AG08396 (cell line): ENCODE data around the gene LMO4.

Experiments
- DNase-seq: peaks from one replicate; pipeline ENCODE4 v3.0.0; 2012; ENCODE audit warnings: low spot score, mixed read lengths

The LMO4 gene

DNA sequence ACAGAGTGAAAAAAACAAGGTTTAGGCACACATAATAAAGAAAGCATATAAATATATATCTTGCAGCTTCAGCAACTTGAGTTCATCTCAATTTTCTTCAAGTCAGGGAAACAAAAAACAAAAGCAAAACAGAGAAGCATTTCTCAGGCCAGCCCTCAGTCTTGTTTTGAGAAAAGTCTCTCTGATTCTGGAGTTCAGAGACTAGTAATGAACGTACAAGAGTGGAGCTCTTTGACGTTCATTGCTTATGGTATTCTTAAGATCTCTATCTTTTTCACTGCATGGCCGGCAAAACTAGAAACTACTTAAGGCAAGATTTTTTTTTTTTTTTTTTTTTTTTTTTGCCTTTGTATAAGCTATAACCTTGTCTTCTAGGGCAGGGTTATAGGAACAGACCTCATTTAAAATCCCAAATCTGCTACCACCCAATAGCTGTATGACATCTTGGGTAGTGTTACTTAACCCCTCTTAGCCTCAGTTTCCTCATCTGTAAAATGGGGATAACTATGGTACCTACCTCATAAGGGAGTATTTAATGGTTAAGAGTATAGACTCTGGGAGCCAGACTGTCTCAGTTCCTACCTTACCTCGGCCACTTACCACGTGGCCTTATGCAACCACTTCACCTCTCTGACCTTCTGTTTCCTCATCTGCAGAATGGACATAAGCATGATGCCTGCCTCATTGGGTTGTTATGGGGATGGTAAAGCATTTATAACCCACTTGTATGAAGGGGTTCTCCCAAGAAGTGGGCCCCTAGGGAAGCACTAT, 33.6 kb downstream of the LMO4 start:
- DNase-seq, result no peak

DNA sequence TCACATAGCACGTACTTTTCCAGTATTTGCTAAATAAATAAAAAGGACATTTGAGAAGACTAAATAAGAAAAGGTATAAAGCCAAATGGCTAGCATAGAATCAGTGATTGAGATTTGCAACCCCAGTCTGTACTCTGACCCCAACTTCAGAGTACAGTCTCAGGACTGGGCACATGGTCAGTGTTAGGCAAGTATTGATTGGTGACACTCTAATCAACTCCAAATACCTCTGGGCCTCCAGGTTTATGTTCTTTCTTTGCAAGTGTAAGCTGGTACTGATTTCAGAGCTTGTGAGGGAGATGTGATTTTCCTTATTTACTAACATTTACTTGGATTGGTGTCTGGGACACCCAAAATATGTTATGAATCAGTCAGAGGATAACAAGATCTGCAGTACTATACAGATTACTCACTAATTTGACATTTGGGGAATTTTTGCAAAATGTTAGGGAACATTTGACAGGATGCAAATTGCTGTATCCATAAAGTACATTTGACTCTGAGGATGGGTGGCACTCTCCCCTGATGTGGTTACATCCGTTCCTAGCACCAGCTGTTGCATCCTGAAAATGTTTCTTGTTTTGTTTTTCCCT, 34.2 kb downstream of the LMO4 start:
- no peak for DNase-seq

DNA sequence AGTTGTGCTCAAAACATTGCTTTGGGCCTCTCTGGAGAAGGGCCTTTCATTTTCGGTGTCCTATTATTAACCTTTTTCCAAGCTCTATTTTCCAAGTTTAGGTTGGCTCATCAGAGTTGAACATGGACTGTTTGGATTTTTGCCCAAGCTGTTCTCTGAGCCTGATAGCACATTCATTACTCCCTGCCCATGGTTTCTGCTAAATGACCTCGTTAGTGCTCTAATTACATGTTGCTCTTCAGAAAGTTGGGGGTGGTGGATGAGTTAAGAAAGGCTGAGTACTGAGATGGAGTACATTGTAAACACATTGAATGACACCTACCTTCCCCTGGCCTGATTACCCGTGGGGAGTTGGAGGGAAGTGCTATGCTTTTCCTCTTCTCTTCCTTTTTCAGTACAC, 38.9 kb downstream of the LMO4 start:
- DNase-seq, result no peak

DNA sequence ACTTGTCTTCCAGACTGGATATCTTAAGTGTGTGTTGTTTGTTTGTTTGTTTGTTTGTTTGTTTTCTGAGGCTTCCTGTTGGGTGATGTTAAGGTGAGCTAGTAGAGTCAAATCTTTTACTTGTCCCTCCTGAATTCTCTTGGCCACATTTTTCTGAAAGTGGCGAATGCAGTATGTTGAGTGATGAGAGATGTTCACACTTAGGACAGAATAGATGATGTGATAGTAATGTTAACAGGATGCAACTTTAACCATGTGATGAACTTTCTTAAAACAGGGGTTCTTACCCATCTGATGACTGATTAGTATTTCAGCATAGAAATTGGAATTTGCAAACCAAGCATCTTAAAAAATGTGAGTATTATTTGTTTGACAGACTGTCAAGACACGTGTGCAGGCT, 40.2 kb downstream of the LMO4 start:
- no peak for DNase-seq

DNA sequence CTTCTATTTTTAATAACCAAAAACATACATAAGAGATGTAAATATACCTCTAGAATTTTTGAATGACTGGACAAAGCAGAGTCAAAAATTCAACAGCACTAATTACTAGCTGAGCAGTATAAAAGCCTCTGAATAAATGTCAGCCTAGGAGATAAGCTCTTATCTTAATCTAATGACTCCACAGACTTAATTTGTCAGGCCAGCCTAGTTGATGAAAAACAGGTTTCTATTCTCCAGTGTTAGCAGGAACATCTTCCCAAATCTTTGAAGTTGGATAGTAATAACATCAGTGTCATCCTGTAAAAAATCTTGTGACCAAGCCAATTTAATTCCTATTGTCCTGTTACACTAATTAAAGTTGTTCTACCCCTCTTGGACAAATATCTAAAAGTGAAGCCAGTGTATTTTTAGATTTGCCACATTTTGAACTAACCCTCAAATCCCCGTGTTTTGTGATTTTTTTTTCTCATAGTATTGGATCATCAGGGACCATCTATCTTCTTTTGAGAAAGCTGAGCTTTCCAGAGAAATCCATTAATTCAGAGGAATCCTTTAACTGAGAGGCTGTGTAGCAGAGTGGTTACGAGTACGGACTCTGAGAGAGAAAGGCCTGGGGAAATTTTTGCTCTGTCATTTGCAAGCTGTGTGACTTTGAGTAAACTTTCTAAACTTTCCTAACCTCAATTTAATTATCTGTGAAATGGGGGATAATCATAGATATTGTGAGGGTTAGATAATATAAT, 41.2 kb downstream of the LMO4 start:
- no peak for DNase-seq

DNA sequence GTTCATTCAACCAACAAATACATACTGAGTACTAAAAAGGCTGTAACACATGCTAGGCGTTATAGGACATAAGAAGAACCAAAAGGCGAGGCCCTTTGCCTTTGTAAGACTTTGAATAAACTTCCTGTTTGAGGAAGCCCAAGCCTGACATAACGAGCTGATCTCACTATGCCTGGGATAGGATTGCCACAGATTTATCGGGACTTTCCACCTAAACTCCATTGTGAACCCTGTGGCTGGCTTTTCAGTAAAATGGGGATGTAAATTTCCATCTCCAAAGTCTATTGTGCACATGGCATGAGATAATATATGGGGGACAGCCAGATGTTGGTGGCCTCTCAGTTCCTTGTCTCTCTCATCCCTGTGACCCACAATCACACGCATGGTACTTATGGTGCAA, 41.9 kb downstream of the LMO4 start:
- no peak for DNase-seq

DNA sequence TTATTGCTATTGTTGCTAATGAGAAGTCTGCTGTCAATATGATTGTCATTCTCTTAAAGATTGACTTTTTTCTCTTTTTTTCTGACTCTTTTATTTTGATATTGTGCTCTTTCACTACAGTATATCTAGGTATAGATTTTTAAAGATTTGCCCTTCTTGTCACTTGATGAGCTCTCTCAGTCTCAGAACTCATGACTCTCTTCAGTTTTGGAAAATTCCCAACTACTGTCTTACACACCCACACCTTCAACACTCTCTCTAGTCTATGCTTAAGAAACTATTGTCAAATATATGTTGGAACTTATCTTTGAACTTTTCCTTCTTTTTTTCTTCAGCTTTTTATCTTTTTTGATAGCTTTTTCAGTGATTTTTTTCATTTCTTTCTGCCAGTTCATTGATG, 50.6 kb downstream of the LMO4 start:
- DNase-seq, result no peak

DNA sequence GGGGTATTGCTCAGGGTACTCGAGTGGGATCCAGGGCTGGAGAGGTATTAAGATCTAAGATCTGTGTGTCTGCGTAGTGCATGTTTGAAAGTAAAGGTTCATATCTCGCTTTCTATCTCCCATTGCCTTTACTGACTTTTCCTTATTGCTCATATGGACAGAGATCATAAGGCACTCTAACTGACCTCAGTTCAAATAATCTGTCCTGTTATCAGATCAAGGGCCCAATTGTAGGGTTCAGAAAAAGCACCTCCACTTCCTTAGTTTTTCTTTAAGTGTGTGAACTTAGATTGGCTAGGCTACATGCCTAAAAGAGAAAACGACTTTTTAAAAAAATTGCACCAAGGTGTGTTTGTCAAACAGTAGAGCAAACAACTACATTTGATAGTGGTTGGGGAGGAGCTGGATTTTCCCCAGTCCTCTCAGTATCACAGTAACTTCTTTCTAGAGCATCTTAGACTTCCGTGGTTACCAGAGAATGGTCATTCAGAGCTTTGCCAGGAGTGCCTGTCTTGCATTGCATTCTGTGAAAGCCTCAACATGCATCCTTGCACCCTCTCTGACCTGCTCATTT, 57.6 kb downstream of the LMO4 start:
- DNase-seq, result no peak

DNA sequence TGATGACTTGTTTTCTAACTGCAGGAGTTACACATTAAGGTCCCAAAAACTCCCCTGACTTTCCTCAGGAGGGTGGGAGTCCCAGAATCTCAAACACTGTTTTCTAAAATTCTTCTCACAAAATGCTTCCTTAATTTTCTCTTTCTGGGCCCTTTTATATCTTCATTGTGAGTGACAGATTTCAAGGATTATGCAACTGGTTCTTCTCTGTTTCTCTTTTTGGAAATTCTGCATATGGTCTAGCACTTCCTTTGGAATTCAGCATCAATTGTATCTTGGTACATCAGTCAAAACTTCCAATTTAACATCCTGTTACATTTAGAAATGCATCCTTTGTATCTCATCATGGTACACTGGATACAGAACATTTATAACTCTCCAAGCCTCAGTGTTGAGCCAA, 59.7 kb downstream of the LMO4 start:
- no peak for DNase-seq

DNA sequence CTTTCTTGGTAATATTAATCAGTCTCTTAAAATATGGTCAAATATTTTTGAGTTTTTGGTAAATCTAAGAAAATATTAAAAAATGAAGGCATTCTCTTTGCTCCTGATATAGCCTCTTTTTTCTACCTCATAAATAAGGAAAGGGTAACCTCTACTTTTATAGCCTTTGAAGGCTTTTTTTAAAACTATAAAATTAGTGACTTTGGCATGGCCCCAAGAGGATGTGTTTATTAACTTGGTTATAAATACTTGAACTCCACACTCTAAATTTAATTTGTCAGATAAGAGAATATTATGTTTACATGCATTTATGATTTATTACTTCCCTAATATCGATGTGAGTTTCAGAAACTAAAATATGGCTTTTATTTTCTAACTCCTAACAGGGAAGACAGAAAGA, 60.3 kb downstream of the LMO4 start:
- DNase-seq, result no peak

DNA sequence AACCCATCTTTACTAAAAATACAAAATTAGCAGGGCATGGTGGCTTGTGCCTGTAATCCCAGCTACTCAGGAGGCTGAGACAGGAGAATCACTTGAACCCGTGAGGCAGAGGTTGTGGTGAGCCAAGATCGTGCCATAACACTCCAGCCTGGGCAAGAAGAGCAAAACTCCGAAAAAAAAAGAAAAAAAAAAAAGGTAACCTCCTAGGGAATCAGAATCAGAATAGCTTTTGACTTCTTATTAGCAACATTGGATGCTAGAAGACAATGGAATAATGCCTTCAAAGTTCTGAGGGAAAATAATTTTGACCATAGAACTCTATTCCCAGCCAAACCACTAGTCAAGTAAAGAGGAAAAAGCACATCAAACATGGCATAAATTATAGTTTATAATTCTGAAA, 60.9 kb downstream of the LMO4 start:
- DNase-seq, result no peak

DNA sequence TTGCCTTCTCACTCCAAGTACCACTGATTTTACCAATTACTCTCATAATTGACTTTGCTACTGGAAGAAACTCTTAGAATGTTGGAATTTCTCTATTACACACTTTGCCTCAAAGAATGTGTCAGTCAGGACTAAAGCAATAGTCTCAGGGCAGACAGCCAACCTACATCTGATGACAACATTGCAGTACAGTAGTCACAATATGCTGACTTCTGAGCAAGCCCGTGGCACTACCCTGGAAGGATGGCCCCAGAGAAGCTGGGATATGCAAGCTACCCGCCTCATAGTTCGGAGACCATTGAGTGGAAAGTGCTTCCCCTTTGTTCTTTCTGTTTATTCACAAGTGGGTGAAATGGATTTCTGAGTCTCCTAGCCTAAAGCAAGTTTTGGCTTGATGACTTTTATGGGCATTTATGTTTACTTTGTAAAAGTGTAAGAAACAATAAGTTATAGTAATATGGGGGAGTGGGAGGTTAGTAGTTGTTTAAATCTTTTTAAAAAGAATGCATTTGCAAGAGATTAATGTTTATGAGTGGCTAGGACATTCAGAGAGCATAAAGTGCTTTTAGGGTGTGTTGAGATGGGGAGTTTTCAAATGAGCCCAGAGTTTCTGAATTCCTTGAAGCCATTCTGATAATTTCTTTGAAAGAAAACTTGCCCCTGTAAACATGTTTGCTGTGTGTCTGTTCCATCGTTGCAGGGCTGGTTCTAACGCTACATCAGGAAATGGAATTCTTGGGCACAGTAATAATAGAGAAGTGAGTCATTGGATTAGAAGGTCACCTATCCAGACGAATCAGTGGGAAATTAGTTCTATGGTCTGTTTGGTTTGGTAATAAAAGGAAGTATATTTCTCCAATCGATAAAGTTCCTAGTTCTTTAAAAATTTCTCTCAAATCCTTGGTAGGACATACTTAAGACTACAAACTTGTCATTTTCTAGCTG, 63.8 kb downstream of the LMO4 start:
- peak; percentile 12 for DNase-seq

DNA sequence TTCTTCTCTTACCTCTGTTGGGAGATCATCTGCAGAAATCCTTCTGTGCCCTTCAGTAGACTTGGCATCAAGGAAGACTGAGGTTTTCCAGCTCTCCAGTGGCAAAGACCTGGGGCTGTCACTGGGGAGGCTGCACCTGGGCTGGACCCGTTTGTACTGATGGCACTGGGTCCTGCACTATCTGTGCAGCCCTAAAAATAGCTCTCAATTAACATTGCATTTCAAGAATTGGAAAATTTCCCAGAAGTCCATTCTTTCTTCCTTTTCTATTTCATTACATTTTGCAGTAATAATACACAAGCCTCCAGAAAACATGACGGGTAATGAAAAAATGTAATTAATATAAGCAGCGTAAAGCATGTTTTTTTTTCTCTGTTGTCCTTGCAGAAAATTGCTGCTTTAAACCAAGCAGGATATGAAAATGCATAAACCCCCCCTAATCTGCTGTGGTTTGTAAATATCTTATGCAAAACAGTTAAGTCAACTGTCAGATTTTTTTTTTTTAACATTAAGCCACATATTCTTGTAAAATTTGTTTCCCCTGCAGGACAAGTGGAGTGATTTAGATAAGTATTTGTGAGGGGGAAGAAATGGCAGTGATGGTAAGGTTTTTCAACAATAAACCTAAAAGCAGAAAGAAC, 64.9 kb downstream of the LMO4 start:
- no peak for DNase-seq

DNA sequence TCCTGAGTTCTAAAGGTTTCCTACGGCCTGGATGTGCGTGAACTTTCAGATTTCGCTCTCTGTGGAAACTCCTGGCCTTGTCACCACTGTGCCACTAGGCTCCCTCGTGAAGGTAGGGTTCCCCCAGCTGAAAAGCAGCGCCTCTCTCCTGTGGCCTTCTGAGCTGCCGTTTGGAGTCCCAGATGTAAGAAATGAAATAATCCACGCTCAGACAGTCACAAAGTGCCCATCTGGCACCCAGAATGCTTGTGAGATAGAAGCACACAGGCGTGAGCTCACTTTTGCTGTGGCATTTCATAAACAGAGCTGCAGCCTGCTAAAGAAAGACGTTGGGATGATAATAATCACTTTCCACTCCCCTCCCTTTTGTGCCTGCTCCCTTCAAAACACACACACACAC, 65.8 kb downstream of the LMO4 start:
- DNase-seq, result no peak

DNA sequence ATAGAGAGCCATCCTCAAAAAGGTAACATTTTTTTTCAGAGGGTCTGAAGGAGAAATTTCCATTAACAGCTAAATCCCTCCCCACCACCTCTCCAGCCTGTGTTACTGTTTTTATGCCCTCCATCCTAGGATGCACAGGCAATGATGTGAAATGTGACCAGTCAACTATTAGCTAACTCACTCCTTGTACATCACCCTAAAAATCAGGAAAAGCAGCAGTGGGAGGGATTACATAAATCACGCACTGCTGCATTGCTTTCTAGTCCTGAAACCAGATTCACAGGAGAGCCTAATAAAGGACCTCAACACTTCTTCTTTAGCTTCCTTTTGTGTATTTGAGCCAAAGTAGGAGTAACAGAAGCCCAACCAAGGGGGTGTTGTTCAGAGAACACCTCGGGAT, 66.3 kb downstream of the LMO4 start:
- no peak for DNase-seq
